IPS DF 19.7 (cell line): ENCODE data around the gene FAM78B.

Source experiments
- DNase-seq: peaks from one replicate; pipeline ENCODE4 v3.0.0-alpha.2; 2013; ENCODE audit warnings: low read depth, low spot score

FAM78B gene

GRCh38 chr1:166120281-166120680, 46.5 kb downstream of the FAM78B start:
- DNase-seq, result no peak

- no peak for DNase-seq
Measured at GRCh38 chr1:166119471-166119965, 47.3 kb downstream of the FAM78B start.

- DNase-seq, result no peak
Measured at GRCh38 chr1:166117776-166118175, 49.0 kb downstream of the FAM78B start.

GRCh38 chr1:166116026-166116425, 50.8 kb downstream of the FAM78B start:
- no peak for DNase-seq

- no peak for DNase-seq
Measured at GRCh38 chr1:166114419-166114818, 52.4 kb downstream of the FAM78B start.

- no peak for DNase-seq
Measured at GRCh38 chr1:166113630-166114029, 53.2 kb downstream of the FAM78B start.

GRCh38 chr1:166113031-166113430, 53.8 kb downstream of the FAM78B start:
- no peak for DNase-seq

- DNase-seq, result no peak
Measured at GRCh38 chr1:166112425-166112824, 54.4 kb downstream of the FAM78B start.

- no peak for DNase-seq
Measured at GRCh38 chr1:166111430-166111829, 55.4 kb downstream of the FAM78B start.

GRCh38 chr1:166090244-166090643, 76.6 kb downstream of the FAM78B start:
- DNase-seq, result no peak

GRCh38 chr1:166089804-166090203, 77.0 kb downstream of the FAM78B start:
- no peak for DNase-seq

GRCh38 chr1:166088572-166088955, 78.2 kb downstream of the FAM78B start:
- no peak for DNase-seq

GRCh38 chr1:166087734-166088571, 78.8 kb downstream of the FAM78B start:
- no peak for DNase-seq

GRCh38 chr1:166086113-166086883, 80.5 kb downstream of the FAM78B start:
- DNase-seq, result no peak

GRCh38 chr1:166084613-166085012, 82.2 kb downstream of the FAM78B start:
- no peak for DNase-seq

GRCh38 chr1:166083887-166084286, 82.9 kb downstream of the FAM78B start:
- no peak for DNase-seq

GRCh38 chr1:166082601-166083000, 84.2 kb downstream of the FAM78B start:
- DNase-seq, result no peak

- no peak for DNase-seq
Measured at GRCh38 chr1:166080967-166081870, 85.6 kb downstream of the FAM78B start.

GRCh38 chr1:166080277-166080966, 86.4 kb downstream of the FAM78B start:
- no peak for DNase-seq

GRCh38 chr1:166079276-166079675, 87.5 kb downstream of the FAM78B start:
- no peak for DNase-seq

GRCh38 chr1:166073489-166073888, 93.3 kb downstream of the FAM78B start:
- DNase-seq, result no peak
